ENCODE measurements around the gene PASK.

DNA sequence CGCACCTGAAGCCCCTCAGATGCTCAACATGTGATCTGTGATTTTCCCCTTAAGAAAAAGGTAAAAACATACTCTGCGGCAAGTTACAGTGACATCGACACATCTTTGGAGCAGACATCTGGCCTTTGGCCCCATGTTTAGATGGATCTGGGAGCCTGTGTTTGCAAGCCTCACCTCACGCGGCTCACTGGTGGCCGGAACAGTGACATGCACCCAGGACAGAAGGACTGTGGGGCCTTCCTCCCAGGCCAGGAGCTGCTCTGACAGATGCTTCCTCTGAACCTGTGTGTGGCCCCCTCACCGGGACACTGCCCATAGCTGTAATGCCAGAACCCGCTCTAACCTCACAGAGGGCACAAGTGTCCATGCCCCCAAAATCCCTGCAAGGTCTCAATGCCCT lies 13.1 kb downstream of the PASK start:
- TF ChIP-seq, protein P1, sequence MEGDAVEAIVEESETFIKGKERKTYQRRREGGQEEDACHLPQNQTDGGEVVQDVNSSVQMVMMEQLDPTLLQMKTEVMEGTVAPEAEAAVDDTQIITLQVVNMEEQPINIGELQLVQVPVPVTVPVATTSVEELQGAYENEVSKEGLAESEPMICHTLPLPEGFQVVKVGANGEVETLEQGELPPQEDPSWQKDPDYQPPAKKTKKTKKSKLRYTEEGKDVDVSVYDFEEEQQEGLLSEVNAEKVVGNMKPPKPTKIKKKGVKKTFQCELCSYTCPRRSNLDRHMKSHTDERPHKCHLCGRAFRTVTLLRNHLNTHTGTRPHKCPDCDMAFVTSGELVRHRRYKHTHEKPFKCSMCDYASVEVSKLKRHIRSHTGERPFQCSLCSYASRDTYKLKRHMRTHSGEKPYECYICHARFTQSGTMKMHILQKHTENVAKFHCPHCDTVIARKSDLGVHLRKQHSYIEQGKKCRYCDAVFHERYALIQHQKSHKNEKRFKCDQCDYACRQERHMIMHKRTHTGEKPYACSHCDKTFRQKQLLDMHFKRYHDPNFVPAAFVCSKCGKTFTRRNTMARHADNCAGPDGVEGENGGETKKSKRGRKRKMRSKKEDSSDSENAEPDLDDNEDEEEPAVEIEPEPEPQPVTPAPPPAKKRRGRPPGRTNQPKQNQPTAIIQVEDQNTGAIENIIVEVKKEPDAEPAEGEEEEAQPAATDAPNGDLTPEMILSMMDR (IDR thresholded peaks at IDR 0.05): no peak
- no peak for TF ChIP-seq POLR2A (IDR thresholded peaks at IDR 0.05)
